Brain microvascular endothelial cell (primary cell): ENCODE measurements around the gene MED17.

Source experiments
- DNase-seq: peaks from one replicate; pipeline ENCODE4 v3.0.0-alpha.2; 2020
- H3K27ac ChIP-seq: fragments of 250-450 bp; sonication (Bioruptor Pico); 2 replicates; pipeline ENCODE4 v1.5.1; 2020; ENCODE audit warnings: mild to moderate bottlenecking, moderate library complexity
- H3K27me3 ChIP-seq: fragments of 250-450 bp; sonication (Bioruptor Pico); replicated peaks from 2 replicates; pipeline ENCODE4 v1.5.1; 2020; ENCODE audit warnings: mild to moderate bottlenecking
- H3K36me3 ChIP-seq: fragments of 250-450 bp; sonication (Bioruptor Pico); replicated peaks from 2 replicates; pipeline ENCODE4 v1.5.1; 2020; ENCODE audit warnings: mild to moderate bottlenecking
- H3K4me3 ChIP-seq: 2 replicates; pipeline ENCODE4 v1.5.1; 2011; ENCODE audit warnings: low read depth, mild to moderate bottlenecking, control low read depth, low read length, moderate library complexity
- CTCF ChIP-seq: IDR thresholded peaks from 2 replicates; pipeline ENCODE4 v1.5.1; 2011; ENCODE audit warnings: low read depth, mild to moderate bottlenecking, moderate library complexity, low read length, control low read depth, inconsistent platforms; ENCODE audit errors: missing control alignments
- in situ Hi-C: cut with HindIII; loops from 2 replicates; pipeline ENCODE4 v1.10.0; 2017; ENCODE audit warnings: low sequenced_read_pairs, low pct_ligation_motif_present

The MED17 gene

DNA sequence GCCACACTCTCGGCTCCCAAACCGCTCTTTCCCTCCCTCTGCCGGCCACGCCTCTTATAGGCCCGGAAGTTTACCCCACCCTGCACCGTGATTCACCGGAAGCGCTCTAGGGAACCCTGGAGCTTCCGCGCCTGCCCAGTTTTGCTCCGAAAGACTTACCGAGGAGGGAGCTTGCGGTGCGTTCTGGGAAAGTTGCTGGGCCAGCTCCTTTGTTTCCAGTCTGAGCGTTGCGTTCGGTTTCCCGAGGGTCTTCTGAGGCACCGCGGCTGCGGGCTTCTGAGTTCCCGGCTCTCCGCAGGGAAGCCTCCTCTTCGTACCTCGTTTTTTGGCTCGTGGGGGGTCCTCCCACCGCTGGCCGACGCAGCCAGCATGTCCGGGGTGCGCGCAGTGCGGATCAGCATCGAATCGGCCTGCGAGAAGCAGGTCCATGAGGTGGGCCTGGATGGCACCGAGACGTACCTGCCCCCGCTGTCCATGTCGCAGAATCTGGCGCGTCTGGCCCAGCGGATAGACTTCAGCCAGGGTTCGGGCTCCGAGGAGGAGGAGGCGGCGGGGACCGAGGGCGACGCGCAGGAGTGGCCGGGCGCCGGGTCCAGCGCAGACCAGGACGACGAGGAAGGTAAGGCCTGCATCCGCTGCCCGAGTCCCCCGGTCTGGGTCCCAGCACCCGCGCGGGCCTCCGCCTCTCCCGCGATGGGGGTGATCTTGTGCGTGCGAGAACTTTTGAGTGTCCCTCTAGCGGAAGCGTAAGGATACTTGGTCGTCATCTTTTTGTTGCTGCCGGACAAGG, at the start of gene MED17:
Gene MED17 (plus strand): TSS at position 138 of the 790 bp plus-strand sequence. CDS start 232 bp downstream, at position 370.
- peak; percentile 64 for TF ChIP-seq CTCF
- DNase-seq: peak; percentile 91
- H3K36me3 ChIP-seq: no peaks in the 10 kb centered on the region
- H3K27ac ChIP-seq: peak within 1 kb of the TSS; percentile 73
- H3K4me3 ChIP-seq: peak within 1 kb of the TSS; percentile 100
- in situ Hi-C loops: no loop called here
- H3K27me3 ChIP-seq: no peaks in the 10 kb centered on the region

DNA sequence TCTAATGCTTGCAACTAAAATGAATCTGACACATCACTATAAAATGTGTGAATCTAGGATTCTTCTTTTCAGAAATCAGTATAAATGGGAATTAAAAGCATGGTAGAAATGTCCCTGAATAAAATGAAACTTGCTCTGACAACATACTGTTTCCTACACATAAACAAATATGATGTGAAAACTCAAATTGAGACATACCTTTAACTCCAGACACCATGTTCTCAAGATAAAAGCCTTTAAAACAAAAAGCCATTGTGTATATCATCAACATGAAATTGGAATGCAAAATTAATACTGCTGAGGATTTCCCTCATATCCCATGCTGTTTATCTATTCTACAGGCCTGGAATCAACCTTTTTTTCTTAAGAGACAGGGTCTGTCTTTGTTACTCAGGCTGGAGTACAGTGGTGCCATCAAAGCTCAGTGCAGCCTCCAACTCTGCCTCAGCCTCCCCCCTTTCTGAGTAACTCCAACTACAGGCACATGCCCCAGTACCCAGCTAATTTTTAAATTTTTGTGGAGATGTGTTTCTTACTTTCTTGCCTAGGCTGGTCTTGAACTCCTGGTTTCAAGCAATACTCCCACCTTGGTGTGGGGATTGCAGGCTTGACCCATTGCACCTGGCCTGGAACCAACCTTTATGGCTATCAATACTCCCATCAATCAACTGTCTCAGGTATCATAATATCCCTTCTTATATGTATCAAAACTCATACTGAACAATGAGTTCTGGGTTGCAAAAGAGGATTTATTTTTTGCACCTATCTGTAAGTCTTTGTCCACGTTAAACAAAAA, 49.5 kb upstream of the MED17 start:
- Histone ChIP-seq H3K4me3 (no peak overlapping the region), H3K27ac (no peak overlapping the region)
- TF ChIP-seq CTCF: no peak

GRCh38 chr11:93735627-93736026, 48.5 kb upstream of the MED17 start:
- Histone ChIP-seq H3K4me3 (no peak overlapping the region), H3K27me3 (no peaks in the 10 kb centered on the region), H3K27ac (no peak overlapping the region), H3K36me3 (peaks cover 90% of the 10 kb centered on the region)
- in situ Hi-C loops: no loop called here
- no peak for TF ChIP-seq CTCF
- no peak for DNase-seq

More for the DNA sequence above, 49.5 kb upstream of the MED17 start:
- Histone ChIP-seq H3K36me3 (peaks cover 97% of the 10 kb centered on the region), H3K27me3 (no peaks in the 10 kb centered on the region)
- in situ Hi-C loops: no loop called here
- no peak for DNase-seq

DNA sequence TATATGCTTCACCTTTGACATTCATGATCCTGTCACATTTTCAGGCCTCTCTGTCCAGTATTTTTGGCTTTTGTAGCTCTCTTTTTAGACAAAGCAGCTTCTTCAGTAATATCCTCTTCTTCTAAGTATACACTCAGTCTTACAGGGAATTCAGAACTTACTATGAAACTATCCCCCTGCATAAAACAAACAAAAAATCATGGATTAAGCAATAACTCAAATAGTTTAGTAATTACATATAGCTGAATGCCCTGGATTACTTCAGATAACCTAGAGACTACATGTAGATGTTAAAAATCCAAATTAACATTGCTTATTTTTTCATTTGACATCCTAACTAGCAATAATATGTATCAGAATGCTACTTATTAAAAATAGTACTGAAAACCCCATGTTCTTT, 48.0 kb upstream of the MED17 start:
- no peak for TF ChIP-seq CTCF
- Histone ChIP-seq H3K36me3 (peaks cover 85% of the 10 kb centered on the region), H3K27ac (no peak overlapping the region), H3K27me3 (no peaks in the 10 kb centered on the region), H3K4me3 (no peak overlapping the region)
- in situ Hi-C loops: no loop called here
- no peak for DNase-seq

DNA sequence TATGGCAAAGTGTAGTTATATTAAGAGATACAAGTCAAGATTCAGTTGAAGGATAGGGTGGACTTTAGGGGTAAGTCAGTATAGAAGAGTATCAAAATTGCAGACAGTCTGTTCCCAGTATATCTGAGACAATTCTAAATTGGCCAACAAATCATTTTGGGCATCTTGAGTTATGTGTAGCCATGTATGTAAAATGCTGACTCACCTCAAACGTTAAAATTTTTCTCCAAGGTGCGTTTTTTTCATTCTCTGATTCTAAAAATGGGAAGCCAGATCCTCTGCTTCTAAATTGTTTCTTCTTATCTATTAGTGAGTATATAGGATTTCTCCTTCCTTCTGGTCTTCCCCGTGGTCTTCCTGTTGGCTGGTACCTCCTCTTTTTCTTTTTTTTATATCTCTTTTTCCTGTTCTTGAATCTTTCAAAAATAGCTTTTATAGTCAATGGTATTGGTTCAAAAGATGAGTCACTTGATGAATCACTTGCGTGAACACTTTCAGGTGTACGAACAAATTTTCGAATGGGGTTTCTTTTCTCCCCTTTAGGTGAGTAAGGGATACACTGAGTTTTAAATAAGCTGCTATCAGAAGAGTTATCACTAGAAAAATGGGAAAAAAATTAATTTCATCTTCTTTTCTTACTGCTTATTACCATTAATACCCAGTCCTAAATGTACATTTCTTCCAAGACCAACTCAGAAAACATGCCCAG, 46.0 kb upstream of the MED17 start:
- H3K4me3 ChIP-seq: peak overlapping the region; percentile 98
- in situ Hi-C loops: no loop called here
- DNase-seq: no peak
- no peaks in the 10 kb centered on the region for H3K27me3 ChIP-seq
- peaks cover 66% of the 10 kb centered on the region for H3K36me3 ChIP-seq
- H3K27ac ChIP-seq: peak overlapping the region; percentile 31
- no peak for TF ChIP-seq CTCF
